ENCODE results near the gene CYRIA. TPM values are rescaled to one million over a fixed set of nuclear protein-coding genes. Genes with fewer than 3 reads are reported as not detected.
A peak's percentile ranks its signal among the peaks of the same experiment; 100 is the strongest.

The CYRIA gene
- total and polyA plus RNA-seq, 10 of the 15 experiments (the other 5 are each of a cell fraction or from before 2014, with no cell fraction given): 3.0 to 13.1 (median 8.5) TPM

GRCh38 chr2:16663121-16663905 lies 2.3 kb downstream of the CYRIA start:
- Histone ChIP-seq H3K4me3 (no peak overlapping the region), H3K4me2 (ENCODE audit: control insufficient read depth, insufficient read depth) (no peak overlapping the region), H2AFZ (ENCODE audit: control insufficient read depth, low read depth, low read length) (no peak overlapping the region), H3K9ac (ENCODE audit: control insufficient read depth, insufficient read depth, low read length) (no peak overlapping the region), H4K20me1 (ENCODE audit: control insufficient read depth, insufficient read depth) (no peaks in the 10 kb centered on the region), H3K4me1 (ENCODE audit: control insufficient read depth, insufficient read depth, low read length) (peaks cover 34% of the 10 kb centered on the region), H3K27ac (ENCODE audit: control insufficient read depth, insufficient read depth) (no peak overlapping the region), H3K79me2 (ENCODE audit: control insufficient read depth, insufficient read depth, low read length) (no peaks in the 10 kb centered on the region), H3K27me3 (replicated peaks in 1 of 2; ENCODE audit: control insufficient read depth in 2 of 2, insufficient read depth in 2 of 2, low read length in 1 of 2) (peaks cover 0 to 12% of the 10 kb centered on the region in 2 experiments; a peak in 3 of 4 replicates), H3K36me3 (ENCODE audit: control insufficient read depth in 2 of 2, insufficient read depth in 2 of 2, low read length in 1 of 2) (no peaks in the 10 kb centered on the region), H3K9me3 (replicated peaks; ENCODE audit: control insufficient read depth, insufficient read depth, low read length) (no peaks in the 10 kb centered on the region; the same call in 2 of the 3 replicates)
- ChIA-PET POLR2A (interaction anchor here (0.6 to 11.7 kb wide), 7 partner anchors 9 to 1142 kb away, joined by 3 to 187 read pairs (median 8); no protein-coding TSS in a partner anchor), SMC1A (ENCODE audit: uncharacterized antibody, unreplicated experiment) (interaction anchor here (0.9 to 17.8 kb wide), 13 partner anchors 8 to 93 kb away, joined by 3 to 302 read pairs (median 6); no protein-coding TSS in a partner anchor), RAD21 (ENCODE audit: unreplicated experiment) (interaction anchor here (0.9 to 9.8 kb wide), 11 partner anchors 8 to 94 kb away, joined by 3 to 202 read pairs (median 4); no protein-coding TSS in a partner anchor), CTCF (interaction anchor here (0.6 to 9.4 kb wide), 7 partner anchors 11 to 55 kb away, joined by 3 to 82 read pairs (median 5); no protein-coding TSS in a partner anchor)
- 60% methylated on average over 4 of the region's 4 CpGs for WGBS (ENCODE audit: insufficient coverage, insufficient replicate concordance, low lambda C conversion rate, missing lambda C conversion rate)
- in situ Hi-C loops (cut with MboI) (no loop called here), intact Hi-C loops (cut with micrococcal nuclease; ENCODE audit: unreplicated experiment) (no loop called here)
- no TSS peak for BruUV-seq (replicated peaks)
- ATAC-seq (peak; percentile 22), DNase-seq (ENCODE audit: low read depth, low spot score) (no peak), FAIRE-seq (no peak)
- no peak for TF ChIP-seq IRF3 (IDR thresholded peaks at IDR 0.05)
- TF ChIP-seq HDGF (IDR thresholded peaks at IDR 0.05): peak; percentile 29; the same call in 1 of the 2 replicates
- no peak for TF ChIP-seq MEF2B (IDR thresholded peaks at IDR 0.05; ENCODE audit: partially characterized antibody, poor library complexity, severe bottlenecking)
- TF ChIP-seq TAF1 (IDR thresholded peaks at IDR 0.05; ENCODE audit: borderline replicate concordance, low read depth, low read length): no peak
- no peak for TF ChIP-seq PBX3 (IDR thresholded peaks at IDR 0.05; ENCODE audit: insufficient replicate concordance, low read depth, low read length)
- no peak for TF ChIP-seq IRF4 (IDR thresholded peaks at IDR 0.05; ENCODE audit: low read depth, low read length)
- TF ChIP-seq REST (IDR thresholded peaks at IDR 0.05; ENCODE audit: low read depth, low read length): no peak
- no peak for TF ChIP-seq HCFC1 (IDR thresholded peaks at IDR 0.05; ENCODE audit: low read length)
- TF ChIP-seq EED (IDR thresholded peaks at IDR 0.05; ENCODE audit: low read depth): no peak
- no peak for TF ChIP-seq SKIL (IDR thresholded peaks at IDR 0.05; ENCODE audit: low read depth, poor library complexity, severe bottlenecking)
- TF ChIP-seq CBFB (IDR thresholded peaks at IDR 0.05; ENCODE audit: low read depth): no peak
- TF ChIP-seq KDM1A (IDR thresholded peaks at IDR 0.05; ENCODE audit: borderline replicate concordance): no peak
- 0 out of 2 replicates have a peak, but pooled peaks have one; percentile 11 for TF ChIP-seq JUND (IDR thresholded peaks at IDR 0.05; ENCODE audit: low read depth, low read length)
- no peak for TF ChIP-seq FOS (IDR thresholded peaks at IDR 0.05; ENCODE audit: borderline replicate concordance, extremely low read depth, insufficient read length)
- no peak for TF ChIP-seq HDAC2 (IDR thresholded peaks at IDR 0.05)
- no peak for TF ChIP-seq MTA2 (IDR thresholded peaks at IDR 0.05; ENCODE audit: low read depth)
